IPS-NIHi7 (cell line): ENCODE results near the gene PTPRF.
A peak's percentile ranks its signal among the peaks of the same experiment; 100 is the strongest.

ENCODE experiments used
- DNase-seq: peaks from one replicate; pipeline ENCODE4 v3.0.0; 2012; ENCODE audit warnings: mixed read lengths; ENCODE audit errors: extremely low spot score

The PTPRF gene

DNA sequence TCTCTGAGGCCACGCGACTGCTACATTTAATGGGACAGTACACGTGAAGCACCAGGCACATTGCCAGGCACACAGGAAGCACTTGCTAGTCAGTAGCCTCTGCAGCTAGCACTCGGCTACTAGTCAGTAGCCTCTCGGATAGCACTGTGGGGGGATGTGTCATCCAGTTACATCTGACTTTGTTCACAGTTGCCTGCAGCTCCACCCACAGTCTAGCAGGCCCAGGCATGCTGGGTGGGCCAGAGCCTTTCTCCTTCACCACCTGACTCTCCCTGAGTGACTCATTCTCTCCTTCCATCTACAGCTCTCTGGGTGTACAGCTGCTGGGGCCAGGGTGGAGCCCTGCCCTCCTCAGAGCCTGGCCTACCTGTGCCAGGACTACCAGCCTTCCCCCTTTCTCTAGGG is 51.5 kb downstream of the PTPRF start:
- DNase-seq, result peak; percentile 72

DNA sequence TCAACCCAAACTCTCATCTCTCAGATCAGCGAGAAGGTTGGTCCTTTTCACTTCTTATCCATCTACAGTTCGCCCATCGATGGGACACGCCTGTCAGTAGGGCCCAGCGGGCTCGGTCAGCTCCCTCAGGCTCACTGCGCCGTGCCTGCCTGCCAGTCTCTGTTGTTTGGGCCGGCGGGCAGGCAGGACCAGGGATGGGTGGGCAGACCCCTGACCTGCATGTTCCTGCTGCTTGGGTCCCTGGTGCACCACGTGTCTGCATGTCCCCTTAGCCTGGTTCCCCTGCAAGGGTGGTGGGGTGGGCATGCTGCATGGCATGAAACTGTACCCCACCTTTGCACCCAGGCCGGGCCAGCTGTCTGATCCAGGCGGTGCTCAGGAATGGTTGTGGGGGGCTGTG is 52.4 kb downstream of the PTPRF start:
- DNase-seq, result no peak

DNA sequence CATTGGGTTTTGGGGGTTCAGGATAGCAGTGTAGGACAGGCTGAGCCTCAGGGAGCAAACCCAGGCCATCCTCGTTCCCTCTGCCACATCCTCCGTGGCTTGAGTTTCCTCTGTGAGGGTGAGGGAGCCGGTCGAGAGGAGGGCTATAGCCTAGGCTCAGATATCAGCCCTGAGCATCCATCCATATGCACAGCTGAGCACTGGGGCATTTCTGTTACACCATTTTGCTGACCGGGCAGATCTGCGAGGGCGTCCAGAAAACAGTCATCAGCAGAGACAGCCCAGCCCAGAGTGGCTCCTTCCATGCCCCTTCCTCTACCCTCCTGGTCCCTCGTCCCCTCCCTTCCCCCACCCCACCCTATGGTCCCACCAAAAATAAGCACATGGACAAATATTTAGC is 53.5 kb downstream of the PTPRF start:
- no peak for DNase-seq

DNA sequence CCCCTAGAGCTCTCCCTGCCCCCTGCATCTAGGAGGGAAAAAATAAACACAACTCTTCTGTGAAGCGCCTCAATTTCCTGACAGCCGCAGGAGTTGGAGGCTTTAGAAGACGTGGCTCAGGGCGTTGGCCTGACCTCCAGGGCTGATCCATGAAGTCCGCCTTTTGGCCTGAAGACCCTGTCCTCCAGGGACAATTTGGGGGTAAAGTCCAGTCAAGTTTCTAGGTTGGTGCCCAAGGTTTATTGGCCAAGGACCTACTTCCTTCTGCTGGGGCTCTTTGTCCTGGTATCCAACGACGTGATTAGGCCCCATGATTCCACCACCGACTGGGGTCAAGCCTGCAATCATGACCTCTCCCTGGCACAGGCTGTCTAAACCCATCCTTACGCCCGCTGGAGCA is 54.9 kb downstream of the PTPRF start:
- no peak for DNase-seq

DNA sequence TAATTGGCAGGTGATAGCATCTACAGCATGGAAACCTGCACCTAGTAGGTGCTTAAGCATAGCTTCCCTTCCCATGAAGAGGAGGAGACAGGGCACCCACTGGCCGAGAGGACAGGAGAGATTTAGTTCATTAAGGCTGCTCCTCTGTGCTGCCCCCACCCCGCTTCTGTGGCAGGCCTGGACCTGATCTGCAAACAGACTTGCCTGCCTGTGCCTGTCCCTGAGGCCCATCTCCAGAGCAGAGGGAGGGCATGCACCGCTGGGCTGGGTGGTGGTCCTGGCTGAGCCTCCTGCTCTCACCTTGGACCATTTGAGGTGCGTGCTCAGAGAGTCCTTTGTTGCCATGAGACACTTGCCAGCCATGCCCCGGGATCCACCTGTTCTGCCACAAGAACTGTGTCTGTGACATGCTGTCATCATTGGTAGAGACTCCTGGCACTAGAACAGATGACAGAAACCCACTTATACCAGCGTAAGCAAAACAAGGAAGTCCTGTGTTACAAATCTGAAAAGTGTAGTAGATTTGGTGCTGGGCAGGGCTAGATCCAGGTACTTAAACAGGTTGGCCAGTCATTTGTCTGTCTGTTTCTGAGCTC is 55.6 kb downstream of the PTPRF start:
- no peak for DNase-seq

DNA sequence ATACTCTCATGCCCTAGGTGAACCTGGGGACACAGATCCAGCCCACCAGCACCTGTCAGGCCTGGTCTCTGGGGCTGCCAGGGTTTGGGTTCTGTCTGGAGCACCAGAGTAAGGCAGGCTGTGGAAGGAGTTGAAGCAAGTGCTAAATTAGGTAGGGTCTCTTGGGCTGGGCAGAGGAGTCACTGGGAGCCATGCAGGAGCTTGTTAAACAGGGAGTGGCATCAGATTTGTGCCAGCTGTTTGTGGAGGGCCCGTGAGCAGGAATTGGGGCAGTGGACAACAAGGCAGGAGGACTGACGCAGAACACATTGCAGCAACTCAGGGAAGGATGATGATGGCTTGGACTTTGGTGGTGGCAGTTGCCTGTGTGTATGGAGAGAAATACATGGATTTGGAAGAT is 56.3 kb downstream of the PTPRF start:
- DNase-seq, result no peak

DNA sequence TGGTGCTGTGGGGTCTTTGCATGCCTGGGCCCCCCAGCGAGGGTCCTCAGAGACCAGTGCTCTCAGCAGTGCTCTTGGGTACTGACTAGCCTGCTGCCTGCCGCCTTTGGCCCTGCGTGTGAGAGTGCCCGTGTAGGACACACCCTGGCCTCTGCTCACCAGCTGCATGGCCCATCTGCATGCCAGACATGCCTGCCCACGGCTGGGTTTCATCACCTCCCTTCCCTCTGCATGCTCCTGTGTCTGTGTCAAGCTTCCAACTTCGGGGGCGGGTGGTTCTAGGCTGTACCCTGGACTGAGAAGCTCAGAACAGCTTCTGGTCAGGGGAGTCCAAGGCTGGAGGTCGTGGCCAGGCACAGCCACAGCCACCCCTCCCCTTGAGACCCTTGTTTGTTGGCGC is 56.9 kb downstream of the PTPRF start:
- no peak for DNase-seq

DNA sequence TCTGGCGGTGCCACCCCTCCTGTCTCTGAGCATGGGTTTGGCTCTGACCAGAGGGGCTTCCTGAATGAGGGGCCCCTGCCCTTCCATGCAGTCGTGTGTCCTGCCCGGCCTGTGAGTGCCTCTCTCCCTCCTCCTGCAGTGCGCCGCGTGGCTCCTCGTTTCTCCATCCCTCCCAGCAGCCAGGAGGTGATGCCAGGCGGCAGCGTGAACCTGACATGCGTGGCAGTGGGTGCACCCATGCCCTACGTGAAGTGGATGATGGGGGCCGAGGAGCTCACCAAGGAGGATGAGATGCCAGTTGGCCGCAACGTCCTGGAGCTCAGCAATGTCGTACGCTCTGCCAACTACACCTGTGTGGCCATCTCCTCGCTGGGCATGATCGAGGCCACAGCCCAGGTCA is 57.9 kb downstream of the PTPRF start:
- no peak for DNase-seq

DNA sequence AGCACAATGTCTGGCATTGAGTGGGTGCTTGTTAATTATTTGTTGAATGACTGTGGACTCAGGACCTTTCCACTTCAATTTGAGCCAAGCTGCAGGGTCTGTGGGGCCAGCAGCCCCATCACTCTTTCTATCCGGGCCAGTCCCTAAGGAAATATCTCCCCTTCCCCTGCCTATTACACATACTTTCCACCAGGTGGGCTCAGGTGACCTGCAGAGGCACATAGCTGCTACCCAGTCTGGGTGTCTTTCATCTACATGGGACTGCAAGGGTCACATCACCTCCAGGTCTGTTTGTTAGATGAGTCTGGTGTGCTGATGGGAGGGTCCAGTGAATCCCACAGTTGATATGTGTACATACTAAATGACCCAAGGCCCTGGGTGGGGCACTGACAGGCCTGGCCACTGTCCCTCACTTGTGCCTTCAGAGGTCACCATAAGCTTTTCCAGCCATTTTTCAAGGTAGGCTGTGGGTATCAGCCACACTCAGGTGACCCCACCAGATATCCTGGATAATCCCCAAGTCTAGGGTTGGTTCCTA is 59.8 kb downstream of the PTPRF start:
- peak; percentile 86 for DNase-seq

DNA sequence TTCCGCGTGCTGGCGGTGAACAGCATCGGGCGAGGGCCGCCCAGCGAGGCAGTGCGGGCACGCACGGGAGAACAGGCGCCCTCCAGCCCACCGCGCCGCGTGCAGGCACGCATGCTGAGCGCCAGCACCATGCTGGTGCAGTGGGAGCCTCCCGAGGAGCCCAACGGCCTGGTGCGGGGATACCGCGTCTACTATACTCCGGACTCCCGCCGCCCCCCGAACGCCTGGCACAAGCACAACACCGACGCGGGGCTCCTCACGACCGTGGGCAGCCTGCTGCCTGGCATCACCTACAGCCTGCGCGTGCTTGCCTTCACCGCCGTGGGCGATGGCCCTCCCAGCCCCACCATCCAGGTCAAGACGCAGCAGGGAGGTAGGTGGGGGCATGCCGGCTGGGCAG is 60.5 kb downstream of the PTPRF start:
- no peak for DNase-seq

DNA sequence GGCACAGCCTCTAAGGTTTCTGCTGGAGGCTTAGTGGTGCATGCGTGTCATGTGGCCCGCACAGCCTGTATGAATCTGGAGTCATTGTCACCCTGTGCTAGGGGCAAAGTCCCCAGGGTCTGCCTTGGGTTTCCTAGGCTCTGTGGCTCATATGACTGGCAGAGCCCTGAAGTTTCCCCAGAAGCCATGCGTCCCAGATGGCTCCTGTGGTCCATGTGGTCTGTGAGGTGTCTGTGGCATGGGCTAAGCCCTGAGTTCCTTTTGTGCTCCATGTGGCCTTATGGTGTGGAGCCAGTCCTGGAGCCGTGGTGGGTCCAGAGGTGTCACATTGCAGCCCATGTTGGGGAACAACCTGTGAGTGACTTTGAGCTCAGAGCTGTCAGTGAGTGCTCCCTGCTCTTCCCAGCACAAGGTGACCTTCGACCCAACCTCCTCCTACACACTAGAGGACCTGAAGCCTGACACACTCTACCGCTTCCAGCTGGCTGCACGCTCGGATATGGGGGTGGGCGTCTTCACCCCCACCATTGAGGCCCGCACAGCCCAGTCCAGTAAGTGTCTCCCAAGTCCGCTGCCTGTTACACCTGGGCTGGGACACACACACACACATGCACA is 61.5 kb downstream of the PTPRF start:
- no peak for DNase-seq

DNA sequence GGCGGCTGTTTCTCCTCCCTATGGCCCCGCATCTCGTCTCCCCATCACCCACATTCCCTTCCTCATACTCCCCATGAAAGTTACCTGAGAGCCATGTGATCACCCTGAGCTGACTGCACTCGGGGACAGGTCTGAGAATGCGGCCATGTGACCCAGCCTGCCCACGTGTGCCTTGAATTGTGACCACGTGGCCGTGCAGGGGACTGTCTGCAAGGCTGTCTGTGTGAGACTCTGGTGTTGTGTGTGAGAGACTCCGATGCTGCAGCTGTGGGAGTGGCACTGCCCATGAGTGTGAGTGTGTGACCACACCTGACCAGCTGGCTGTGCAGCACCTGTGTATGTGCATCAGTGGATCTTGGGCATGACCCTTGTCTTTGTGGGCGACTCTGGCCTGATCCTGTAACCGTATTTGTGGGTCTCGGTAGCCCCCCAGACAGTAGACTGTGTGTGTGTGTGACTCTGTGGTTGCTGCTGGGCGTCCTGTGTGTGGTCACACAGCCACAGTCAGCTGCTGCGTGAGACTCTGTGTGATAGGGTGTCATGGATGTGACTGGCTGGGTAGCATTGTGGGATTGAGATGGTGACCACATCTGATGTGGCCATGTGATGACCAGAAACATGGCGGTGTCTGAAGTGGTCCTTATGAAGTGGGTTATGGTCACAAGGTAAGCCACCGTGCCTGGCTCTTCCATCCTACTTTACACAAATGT is 62.4 kb downstream of the PTPRF start:
- no peak for DNase-seq

DNA sequence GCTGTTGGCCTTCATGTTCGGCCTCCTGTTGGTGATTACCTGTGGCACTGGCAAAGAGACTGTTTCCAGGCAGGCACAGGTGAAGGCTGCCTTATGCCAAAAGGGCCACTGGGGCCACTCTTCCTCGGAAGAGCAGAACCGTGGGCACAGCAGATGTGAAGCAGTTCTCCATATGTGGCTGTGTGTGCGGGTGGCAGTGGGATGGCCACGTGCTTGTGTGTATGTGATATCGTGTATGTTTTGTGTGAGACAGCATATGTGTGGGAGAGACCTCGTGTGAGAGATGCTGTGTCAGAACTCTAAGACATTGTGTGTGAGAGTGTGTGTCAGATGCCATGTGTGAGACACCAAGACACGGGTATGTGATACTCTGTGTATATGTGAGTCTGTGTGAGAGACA is 65.9 kb downstream of the PTPRF start:
- DNase-seq, result no peak

DNA sequence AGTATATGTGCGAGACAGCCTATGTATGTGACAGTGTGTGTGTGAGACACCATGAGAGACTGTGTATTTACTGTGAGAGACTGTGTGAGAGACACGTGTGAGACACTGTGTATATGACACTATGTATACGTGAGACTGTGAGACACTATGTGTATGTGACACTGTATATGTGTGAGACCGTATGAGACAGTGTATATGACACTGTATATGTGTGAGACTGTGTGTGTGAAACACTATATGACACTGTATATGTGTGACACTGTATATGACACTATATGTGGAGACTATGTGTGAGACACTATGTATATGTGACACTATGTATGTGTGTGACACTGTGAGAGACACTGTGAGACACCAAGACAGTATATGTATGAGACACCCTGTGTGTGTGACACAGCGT is 66.3 kb downstream of the PTPRF start:
- no peak for DNase-seq

DNA sequence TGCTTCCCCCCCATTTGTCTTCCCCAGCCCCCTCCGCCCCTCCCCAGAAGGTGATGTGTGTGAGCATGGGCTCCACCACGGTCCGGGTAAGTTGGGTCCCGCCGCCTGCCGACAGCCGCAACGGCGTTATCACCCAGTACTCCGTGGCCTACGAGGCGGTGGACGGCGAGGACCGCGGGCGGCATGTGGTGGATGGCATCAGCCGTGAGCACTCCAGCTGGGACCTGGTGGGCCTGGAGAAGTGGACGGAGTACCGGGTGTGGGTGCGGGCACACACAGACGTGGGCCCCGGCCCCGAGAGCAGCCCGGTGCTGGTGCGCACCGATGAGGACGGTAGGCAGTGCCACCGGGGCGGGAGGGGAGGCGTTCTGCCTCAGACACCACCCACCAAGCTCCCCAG is 67.0 kb downstream of the PTPRF start:
- DNase-seq, result no peak

DNA sequence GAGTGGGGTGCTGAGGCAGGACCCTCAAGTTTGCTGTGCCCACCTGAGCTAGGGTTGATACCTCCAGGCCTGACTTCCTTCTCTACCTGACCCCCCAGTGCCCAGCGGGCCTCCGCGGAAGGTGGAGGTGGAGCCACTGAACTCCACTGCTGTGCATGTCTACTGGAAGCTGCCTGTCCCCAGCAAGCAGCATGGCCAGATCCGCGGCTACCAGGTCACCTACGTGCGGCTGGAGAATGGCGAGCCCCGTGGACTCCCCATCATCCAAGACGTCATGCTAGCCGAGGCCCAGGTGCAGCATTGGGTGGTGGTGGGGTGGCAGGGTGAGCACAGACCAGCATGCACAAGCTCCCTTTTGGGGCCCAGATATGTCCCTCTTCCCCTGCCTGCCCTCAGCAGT is 67.9 kb downstream of the PTPRF start:
- no peak for DNase-seq

DNA sequence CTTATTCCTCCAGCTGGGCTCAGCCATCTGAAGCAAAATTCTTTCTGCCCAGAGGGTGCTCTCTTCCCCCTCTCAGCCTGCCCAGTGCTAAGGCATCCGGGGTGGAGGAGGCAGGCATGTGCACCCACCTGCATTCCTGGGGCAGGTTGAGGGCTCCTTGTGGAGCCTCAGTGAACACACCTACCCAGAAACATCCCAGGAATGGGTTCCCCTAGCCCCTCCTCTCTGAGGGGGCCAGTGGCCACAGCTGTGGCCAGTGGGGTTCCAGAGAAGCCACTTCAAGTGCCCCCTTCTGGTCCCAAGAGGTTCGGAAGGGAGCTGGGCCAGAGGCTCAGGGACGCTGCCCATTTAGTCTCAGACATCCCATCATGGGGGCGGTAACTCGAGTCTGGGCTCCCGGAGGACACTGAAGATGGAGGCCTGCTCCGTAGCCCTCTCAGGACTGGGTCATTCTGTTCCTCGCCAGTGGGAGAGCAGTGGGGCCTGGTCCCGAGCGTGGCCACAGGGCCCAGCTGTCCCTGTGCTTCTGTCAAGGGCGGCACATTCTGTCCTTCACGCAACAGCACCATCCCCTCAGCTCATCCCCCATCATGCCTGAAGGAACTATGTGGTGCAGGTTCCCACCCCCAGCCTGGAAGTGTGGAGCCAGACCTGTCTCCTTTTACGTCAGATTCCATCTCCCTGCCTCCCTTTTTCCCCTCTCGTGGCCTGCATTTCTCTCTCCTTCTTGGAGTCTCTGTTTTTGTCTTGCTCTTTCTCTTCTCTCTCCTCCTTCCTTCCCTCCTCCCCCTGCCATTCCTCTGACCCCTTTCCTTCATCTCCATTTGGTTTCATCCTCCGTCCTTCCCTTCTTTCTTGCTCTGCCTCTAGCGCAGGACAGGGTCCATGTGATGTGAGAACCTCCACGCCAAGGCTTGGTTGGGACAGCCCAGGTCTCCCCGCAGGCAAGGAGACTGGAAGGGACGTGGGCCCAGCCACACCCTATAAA is 69.6 kb downstream of the PTPRF start:
- peak; percentile 29 for DNase-seq

DNA sequence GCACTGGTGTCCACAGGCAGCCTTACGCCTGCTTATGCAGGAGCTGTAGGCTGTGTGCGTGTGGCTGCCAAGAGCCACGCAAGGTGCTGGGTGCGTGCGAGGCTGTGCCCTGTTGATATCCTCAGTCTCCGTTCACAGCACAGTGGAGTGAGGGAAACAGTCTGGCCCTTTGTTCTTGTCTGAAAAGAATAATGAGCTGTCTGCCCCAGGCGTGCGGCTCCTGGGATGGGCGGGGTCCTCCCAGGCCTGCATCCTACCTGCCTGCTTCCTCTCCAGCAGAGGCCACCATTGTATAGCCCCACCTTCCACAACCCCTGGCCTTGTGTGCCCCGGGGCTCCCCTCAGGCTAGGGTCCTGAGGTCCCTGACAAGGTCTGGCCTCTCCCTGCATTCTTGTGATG is 72.3 kb downstream of the PTPRF start:
- no peak for DNase-seq

DNA sequence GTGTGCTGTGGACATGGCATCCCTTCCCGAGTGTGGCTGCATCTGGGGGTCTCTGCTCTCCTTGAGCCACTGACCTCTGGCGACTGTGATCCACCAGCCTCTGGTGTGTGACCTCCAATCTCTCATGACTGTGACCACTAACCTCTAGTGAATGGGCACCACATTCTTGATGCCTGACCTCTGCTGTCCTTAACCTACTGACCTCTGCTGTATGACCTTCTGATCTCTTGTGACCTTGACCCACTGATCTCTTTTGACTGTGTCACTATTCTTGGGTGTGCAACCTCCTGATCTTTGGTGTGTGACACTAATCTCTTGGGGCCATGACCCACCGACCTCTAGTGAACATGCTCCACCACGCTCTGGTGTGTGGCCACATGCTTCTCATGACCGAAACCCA is 73.5 kb downstream of the PTPRF start:
- DNase-seq, result no peak

DNA sequence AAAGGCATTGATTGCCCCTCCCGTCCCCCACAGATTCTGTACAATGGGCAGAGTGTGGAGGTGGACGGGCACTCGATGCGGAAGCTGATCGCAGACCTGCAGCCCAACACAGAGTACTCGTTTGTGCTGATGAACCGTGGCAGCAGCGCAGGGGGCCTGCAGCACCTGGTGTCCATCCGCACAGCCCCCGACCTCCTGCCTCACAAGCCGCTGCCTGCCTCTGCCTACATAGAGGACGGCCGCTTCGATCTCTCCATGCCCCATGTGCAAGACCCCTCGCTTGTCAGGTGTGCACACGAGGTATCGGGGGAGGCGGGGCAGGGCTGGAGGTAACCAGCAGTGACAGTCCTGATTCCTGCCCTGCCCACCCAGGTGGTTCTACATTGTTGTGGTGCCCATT is 74.5 kb downstream of the PTPRF start:
- DNase-seq, result no peak

DNA sequence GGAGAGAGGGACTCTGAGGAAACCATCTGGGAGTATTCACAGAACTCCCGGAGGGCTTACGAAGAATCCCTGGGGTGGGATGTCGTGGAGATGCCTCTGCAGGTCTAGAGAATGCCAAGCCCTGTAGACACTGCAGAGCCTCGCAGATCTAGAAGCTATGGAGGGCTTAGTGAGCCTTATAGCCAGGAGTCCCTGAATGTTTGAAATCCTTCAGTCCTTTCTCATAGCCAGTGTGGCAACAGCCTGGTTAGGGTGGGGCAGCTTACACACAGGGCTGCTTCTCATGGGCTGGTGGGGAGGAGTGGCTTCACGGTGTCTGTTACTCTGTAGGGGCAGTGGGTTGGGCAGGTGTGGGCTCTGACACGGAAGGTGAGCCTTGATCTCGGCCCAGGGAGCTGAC is 75.1 kb downstream of the PTPRF start:
- DNase-seq, result no peak

DNA sequence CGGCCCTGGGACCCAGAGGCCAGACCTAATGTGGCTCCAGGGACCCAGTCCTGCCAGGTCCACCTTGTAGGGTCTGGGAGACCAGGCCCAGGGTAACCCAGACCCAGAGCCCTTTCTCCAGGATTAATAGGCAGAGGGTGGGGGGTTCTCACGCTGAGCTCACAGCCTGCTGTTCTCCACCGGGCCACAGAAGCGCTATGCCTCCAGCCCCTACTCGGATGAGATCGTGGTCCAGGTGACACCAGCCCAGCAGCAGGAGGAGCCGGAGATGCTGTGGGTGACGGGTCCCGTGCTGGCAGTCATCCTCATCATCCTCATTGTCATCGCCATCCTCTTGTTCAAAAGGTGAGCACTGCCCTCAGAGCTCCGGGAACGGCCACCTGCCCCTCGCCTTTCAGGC is 75.9 kb downstream of the PTPRF start:
- no peak for DNase-seq
